K562 (cell line): ENCODE measurements around the gene C5orf22. TPM values are rescaled to one million over a fixed set of nuclear protein-coding genes. Genes with fewer than 3 reads are reported as not detected.

ENCODE experiments used
- ATAC-seq: fragments of 200-7000 bp; cut with Tn5 transposase; 3 replicates; pipeline ENCODE4 v1.9.1; 2020; ENCODE audit warnings: moderate library complexity
- BruUV-seq: library from RNA; stranded (reverse); fragments of 400-500 nt; replicated peaks from 2 replicates; lab custom pipeline; 2021; lab: Mats Ljungman, UMichigan
- CTCF ChIA-PET: fragments of 300-600 bp; formaldehyde crosslinking; extraction: SDS; loops from one replicate; lab custom pipeline; 2021; ENCODE audit warnings: low intra/inter-chr PET ratio; lab: Yijun Ruan, JAX
- POLR2A ChIA-PET: fragments of 300-600, 350-650 bp; sonication (Branson Sonifier 250); formaldehyde crosslinking; extraction: SDS; loops from one replicate; lab custom pipeline; 2021; ENCODE audit warnings: antibody characterized with exemption, inconsistent platforms; lab: Yijun Ruan, JAX
- DNase-seq, 4 experiments: peaks; one replicate each; pipeline versions ENCODE4 v3.0.0 to v3.0.0-alpha.2; 2011 to 2018; ENCODE audit warnings: low spot score in 3 of 4, mixed read lengths in 3 of 4; ENCODE audit errors: extremely low read depth in 1 of 4
- FAIRE-seq: peaks from 2 replicates; lab custom pipeline; 2011; peaks lifted over from hg19 to GRCh38; lab: Jason Lieb, UNC
- H2AFZ ChIP-seq: 2 replicates; pipeline ENCODE4 v1.6.0; 2011; ENCODE audit warnings: low read depth, low read length, control low read depth, inconsistent platforms
- H3K27ac ChIP-seq: fragments of 200-600 bp; 3 replicates; pipeline ENCODE4 v1.8.0; 2011; ENCODE audit warnings: low read depth, mild to moderate bottlenecking, control low read depth, inconsistent platforms, low read length, moderate library complexity, mixed read lengths; ENCODE audit errors: extremely low read depth
- H3K27me3 ChIP-seq, 2 experiments: fragments of 300-600 bp in 1 of 2; 2 replicates in 1 of 2; 3 replicates in 1 of 2; pipeline versions ENCODE4 v1.6.0 to v1.8.0; 2011; ENCODE audit warnings: inconsistent platforms in 2 of 2, low read length in 2 of 2, mild to moderate bottlenecking in 1 of 2, mixed read lengths in 1 of 2, moderate library complexity in 1 of 2; ENCODE audit not compliant: control insufficient read depth in 2 of 2, insufficient read depth in 2 of 2
- H3K36me3 ChIP-seq: fragments of 300-600 bp; 3 replicates; pipeline ENCODE4 v1.8.0; 2011; ENCODE audit warnings: mild to moderate bottlenecking, low read length, inconsistent platforms; ENCODE audit not compliant: control insufficient read depth, insufficient read depth
- H3K4me1 ChIP-seq, 2 experiments: fragments of 200-600 bp in 1 of 2; replicated peaks in 1 of 2; 2 replicates in 1 of 2; 3 replicates in 1 of 2; pipeline versions ENCODE4 v1.5.1 to v1.8.0; 2011; ENCODE audit warnings: inconsistent platforms in 2 of 2, low read length in 2 of 2, mild to moderate bottlenecking in 1 of 2, mixed read lengths in 1 of 2, moderate library complexity in 1 of 2; ENCODE audit not compliant: control insufficient read depth in 2 of 2, insufficient read depth in 2 of 2
- H3K4me2 ChIP-seq: 2 replicates; pipeline ENCODE4 v1.6.1; 2011; ENCODE audit warnings: low read length, control low read depth, inconsistent platforms, mixed read lengths; ENCODE audit not compliant: insufficient read depth
- H3K4me3 ChIP-seq: fragments of 200-600 bp; sonication (generic), shearing (Covaris generic); 2 replicates; pipeline ENCODE4 v1.5.1; 2016; ENCODE audit warnings: control low read depth, inconsistent platforms
- H3K79me2 ChIP-seq: fragments of 200-600 bp; 3 replicates; pipeline ENCODE4 v1.8.0; 2011; ENCODE audit warnings: low read length, inconsistent platforms; ENCODE audit not compliant: control insufficient read depth, insufficient read depth
- H3K9ac ChIP-seq, 2 experiments: 2 replicates each; pipeline versions ENCODE4 v1.6.0 to v1.6.1; 2011; ENCODE audit warnings: low read depth in 2 of 2, low read length in 2 of 2, control low read depth in 1 of 2, inconsistent platforms in 1 of 2, mild to moderate bottlenecking in 1 of 2, mixed read lengths in 1 of 2; ENCODE audit not compliant: insufficient read depth in 1 of 2
- H3K9me1 ChIP-seq: one replicate; pipeline ENCODE4 v1.6.0; 2011; ENCODE audit warnings: inconsistent platforms, mild to moderate bottlenecking, low read length, moderate library complexity; ENCODE audit not compliant: control insufficient read depth, insufficient read depth
- H3K9me3 ChIP-seq: replicated peaks from 2 replicates; pipeline ENCODE4 v1.5.1; 2011; ENCODE audit warnings: low read depth, low read length, inconsistent platforms; ENCODE audit not compliant: control insufficient read depth, insufficient read depth
- H4K20me1 ChIP-seq: replicated peaks from 2 replicates; pipeline ENCODE4 v1.6.1; 2011; ENCODE audit warnings: low read length, inconsistent platforms, mixed read lengths; ENCODE audit not compliant: control insufficient read depth, insufficient read depth
- BMI1 ChIP-seq: fragments of 150-350 bp; IDR thresholded peaks from 2 replicates; pipeline ENCODE4 v1.6.1; 2014; ENCODE audit warnings: low read length
- ESRRA ChIP-seq: fragments of 450-650 bp; IDR thresholded peaks from 2 replicates; pipeline ENCODE4 v1.6.1; 2014; ENCODE audit warnings: low read depth, mild to moderate bottlenecking, moderate library complexity, borderline replicate concordance
- ZEB2 ChIP-seq: fragments of 450-650 bp; IDR thresholded peaks from 2 replicates; pipeline ENCODE4 v1.6.1; 2016
- ZNF695 ChIP-seq: fragments of 450-650 bp; formaldehyde crosslinking; IDR thresholded peaks from 2 replicates; pipeline ENCODE4 v1.4.0; 2020; ENCODE audit warnings: mild to moderate bottlenecking, moderate library complexity
- ZNF707 ChIP-seq: fragments of 250-450 bp; sonication (Bioruptor Pico); conservative IDR thresholded peaks from 2 replicates; pipeline ENCODE4 v1.8.0; 2022; ENCODE audit warnings: inconsistent platforms, mild to moderate bottlenecking, moderate library complexity
- WGBS: fragments of 100-300 bp; shearing (Covaris generic); methylation state at CpG from one replicate; pipeline ENCODE4 v1.1.6; 2016; ENCODE audit warnings: low coverage, mixed read lengths; ENCODE audit not compliant: insufficient coverage; ENCODE audit errors: missing lambda C conversion rate; 5-methylcytosine and 5-hydroxymethylcytosine counted together
- in situ Hi-C: fragments of 300-500 bp; cut with MboI; formaldehyde crosslinking; loops from 4 replicates; pipeline ENCODE4 v1.15.0; 2018; ENCODE audit warnings: inconsistent platforms, mixed read lengths
- intact Hi-C: fragments of 100-400 bp; cut with micrococcal nuclease; formaldehyde crosslinking; loops from 2 replicates; pipeline ENCODE4 v1.14.2; 2022
- polyA plus RNA-seq, 8 experiments: library from polyadenylated mRNA; depleted of rRNA in 4 of 8; stranded (reverse) in 5 of 8; unstranded in 3 of 8; fragments of >200 nt; fragmentation: Nextera tagmentation in 2 of 8; fragmentation: Illumina TruSeq in 1 of 8; extraction: Ambion mirVana in 2 of 8; extraction: Trizol in 1 of 8; gene quantifications; 2 replicates each; pipeline versions ENCODE4 v1.2.1 to v1.2.3, GENCODE V29; 2011 to 2014; ENCODE audit warnings: inconsistent platforms in 1 of 8, missing spikeins in 1 of 8
- total RNA-seq, 7 experiments: library from RNA; depleted of rRNA in 6 of 7; stranded (reverse); fragments of >200 nt in 6 of 7; fragmentation: Illumina TruSeq in 2 of 7; extraction: Trizol in 2 of 7; gene quantifications; 2 replicates each; pipeline versions ENCODE4 v1.2.1 to v1.2.3, GENCODE V29; 2011 to 2021; ENCODE audit warnings: low replicate concordance in 1 of 7
- TF ChIP-seq, protein P1 (sequence below): fragments of 150-350 bp; conservative IDR thresholded peaks from 2 replicates; pipeline ENCODE4 v1.6.1; 2014; ENCODE audit warnings: low read length
- TF ChIP-seq, protein P2 (sequence below): fragments of 250-450 bp; sonication (Bioruptor Pico); IDR thresholded peaks from 2 replicates; pipeline ENCODE4 v1.8.0; 2022; ENCODE audit warnings: inconsistent platforms
- TF ChIP-seq, protein P3 (sequence below): fragments of 250-450 bp; sonication (Bioruptor Pico); IDR thresholded peaks from 2 replicates; pipeline ENCODE4 v1.6.1; 2021; ENCODE audit warnings: mild to moderate bottlenecking
- TF ChIP-seq, protein P4 (sequence below): fragments of 450-650 bp; IDR thresholded peaks from 2 replicates; pipeline ENCODE4 v1.7.0; 2016; ENCODE audit warnings: borderline replicate concordance

C5orf22 gene
- total and polyA plus RNA-seq, 9 of the 15 experiments (the other 6 are each of a cell fraction or from before 2014, with no cell fraction given): 22.7 to 56.7 (median 39.3) TPM

DNA sequence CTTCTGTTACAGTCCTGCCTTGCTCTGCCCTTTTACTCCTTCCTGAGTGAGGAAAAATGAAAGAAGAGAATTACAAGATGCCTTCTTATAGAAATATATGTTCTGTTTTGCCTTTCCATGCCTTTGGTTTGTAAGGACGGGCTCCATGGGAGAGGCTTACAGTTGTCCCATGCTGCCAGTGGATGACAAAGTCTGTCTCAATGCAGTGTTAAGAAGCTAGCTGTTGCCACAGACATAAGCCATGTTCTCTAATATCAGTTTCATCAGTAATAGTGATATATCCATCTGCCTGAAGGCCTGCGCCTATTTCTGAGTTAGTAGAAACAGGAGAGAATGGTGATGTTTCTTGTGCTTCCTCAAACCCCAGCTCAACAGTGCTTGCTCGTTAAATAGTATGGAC lies 27.8 kb downstream of the C5orf22 start:
- no peak overlapping the region for H3K27ac ChIP-seq
- ChIA-PET POLR2A (interaction anchor here (1.1 kb wide), 1 partner anchor 9 kb away, joined by 4 read pairs; no protein-coding TSS in a partner anchor), CTCF (no interaction called here)
- H4K20me1 ChIP-seq: no peaks in the 10 kb centered on the region
- H3K4me2 ChIP-seq: no peak overlapping the region
- H3K79me2 ChIP-seq: no peaks in the 10 kb centered on the region
- no peaks in the 10 kb centered on the region for H3K27me3 ChIP-seq
- DNase-seq (no peak), ATAC-seq (0 out of 3 replicates have a peak, but pooled peaks have one; percentile 31), FAIRE-seq (no peak)
- no TSS peak for BruUV-seq
- peaks cover 12% of the 10 kb centered on the region; the same call in 2 of the 3 replicates for H3K36me3 ChIP-seq
- no peak overlapping the region for H2AFZ ChIP-seq
- 21% methylated on average over 3 of the region's 3 CpGs for WGBS
- intact Hi-C loops: no loop called here
- no peak overlapping the region for H3K4me3 ChIP-seq
- in situ Hi-C loops: no loop called here
- H3K9ac ChIP-seq: no peak overlapping the region
- no peaks in the 10 kb centered on the region for H3K9me1 ChIP-seq
- no peaks in the 10 kb centered on the region; a peak in 1 of 5 replicates for H3K4me1 ChIP-seq
- no peaks in the 10 kb centered on the region for H3K9me3 ChIP-seq
- TF ChIP-seq ESRRA: no peak
- TF ChIP-seq, protein P1, sequence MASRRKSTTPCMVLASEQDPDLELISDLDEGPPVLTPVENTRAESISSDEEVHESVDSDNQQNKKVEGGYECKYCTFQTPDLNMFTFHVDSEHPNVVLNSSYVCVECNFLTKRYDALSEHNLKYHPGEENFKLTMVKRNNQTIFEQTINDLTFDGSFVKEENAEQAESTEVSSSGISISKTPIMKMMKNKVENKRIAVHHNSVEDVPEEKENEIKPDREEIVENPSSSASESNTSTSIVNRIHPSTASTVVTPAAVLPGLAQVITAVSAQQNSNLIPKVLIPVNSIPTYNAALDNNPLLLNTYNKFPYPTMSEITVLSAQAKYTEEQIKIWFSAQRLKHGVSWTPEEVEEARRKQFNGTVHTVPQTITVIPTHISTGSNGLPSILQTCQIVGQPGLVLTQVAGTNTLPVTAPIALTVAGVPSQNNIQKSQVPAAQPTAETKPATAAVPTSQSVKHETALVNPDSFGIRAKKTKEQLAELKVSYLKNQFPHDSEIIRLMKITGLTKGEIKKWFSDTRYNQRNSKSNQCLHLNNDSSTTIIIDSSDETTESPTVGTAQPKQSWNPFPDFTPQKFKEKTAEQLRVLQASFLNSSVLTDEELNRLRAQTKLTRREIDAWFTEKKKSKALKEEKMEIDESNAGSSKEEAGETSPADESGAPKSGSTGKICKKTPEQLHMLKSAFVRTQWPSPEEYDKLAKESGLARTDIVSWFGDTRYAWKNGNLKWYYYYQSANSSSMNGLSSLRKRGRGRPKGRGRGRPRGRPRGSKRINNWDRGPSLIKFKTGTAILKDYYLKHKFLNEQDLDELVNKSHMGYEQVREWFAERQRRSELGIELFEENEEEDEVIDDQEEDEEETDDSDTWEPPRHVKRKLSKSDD: no peak
- TF ChIP-seq ZEB2: no peak
- no peak for TF ChIP-seq ZNF695 (CRISPR knock-in tag)
- no peak for TF ChIP-seq BMI1
- TF ChIP-seq ZNF707 (CRISPR knock-in tag): no peak
- TF ChIP-seq, protein P2, sequence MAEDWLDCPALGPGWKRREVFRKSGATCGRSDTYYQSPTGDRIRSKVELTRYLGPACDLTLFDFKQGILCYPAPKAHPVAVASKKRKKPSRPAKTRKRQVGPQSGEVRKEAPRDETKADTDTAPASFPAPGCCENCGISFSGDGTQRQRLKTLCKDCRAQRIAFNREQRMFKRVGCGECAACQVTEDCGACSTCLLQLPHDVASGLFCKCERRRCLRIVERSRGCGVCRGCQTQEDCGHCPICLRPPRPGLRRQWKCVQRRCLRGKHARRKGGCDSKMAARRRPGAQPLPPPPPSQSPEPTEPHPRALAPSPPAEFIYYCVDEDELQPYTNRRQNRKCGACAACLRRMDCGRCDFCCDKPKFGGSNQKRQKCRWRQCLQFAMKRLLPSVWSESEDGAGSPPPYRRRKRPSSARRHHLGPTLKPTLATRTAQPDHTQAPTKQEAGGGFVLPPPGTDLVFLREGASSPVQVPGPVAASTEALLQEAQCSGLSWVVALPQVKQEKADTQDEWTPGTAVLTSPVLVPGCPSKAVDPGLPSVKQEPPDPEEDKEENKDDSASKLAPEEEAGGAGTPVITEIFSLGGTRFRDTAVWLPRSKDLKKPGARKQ: no peak
- TF ChIP-seq, protein P3, sequence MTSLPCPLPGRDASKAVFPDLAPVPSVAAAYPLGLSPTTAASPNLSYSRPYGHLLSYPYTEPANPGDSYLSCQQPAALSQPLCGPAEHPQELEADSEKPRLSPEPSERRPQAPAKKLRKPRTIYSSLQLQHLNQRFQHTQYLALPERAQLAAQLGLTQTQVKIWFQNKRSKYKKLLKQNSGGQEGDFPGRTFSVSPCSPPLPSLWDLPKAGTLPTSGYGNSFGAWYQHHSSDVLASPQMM: no peak
- TF ChIP-seq, protein P4, sequence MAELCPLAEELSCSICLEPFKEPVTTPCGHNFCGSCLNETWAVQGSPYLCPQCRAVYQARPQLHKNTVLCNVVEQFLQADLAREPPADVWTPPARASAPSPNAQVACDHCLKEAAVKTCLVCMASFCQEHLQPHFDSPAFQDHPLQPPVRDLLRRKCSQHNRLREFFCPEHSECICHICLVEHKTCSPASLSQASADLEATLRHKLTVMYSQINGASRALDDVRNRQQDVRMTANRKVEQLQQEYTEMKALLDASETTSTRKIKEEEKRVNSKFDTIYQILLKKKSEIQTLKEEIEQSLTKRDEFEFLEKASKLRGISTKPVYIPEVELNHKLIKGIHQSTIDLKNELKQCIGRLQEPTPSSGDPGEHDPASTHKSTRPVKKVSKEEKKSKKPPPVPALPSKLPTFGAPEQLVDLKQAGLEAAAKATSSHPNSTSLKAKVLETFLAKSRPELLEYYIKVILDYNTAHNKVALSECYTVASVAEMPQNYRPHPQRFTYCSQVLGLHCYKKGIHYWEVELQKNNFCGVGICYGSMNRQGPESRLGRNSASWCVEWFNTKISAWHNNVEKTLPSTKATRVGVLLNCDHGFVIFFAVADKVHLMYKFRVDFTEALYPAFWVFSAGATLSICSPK: no peak
